Mesodermal cell (in vitro differentiated cells): Measurements from ENCODE around the gene POC1B.

ENCODE experiments used
- H3K27ac ChIP-seq: 2 replicates; pipeline ENCODE4 v1.7.0; 2013; ENCODE audit warnings: mild to moderate bottlenecking, low read depth, low read length, moderate library complexity; ENCODE audit not compliant: severe bottlenecking
- H3K36me3 ChIP-seq: 2 replicates; pipeline ENCODE4 v1.7.1; 2013; ENCODE audit warnings: mild to moderate bottlenecking, low read length, moderate library complexity; ENCODE audit not compliant: control insufficient read depth, insufficient read depth
- H3K4me1 ChIP-seq: one replicate; pipeline ENCODE4 v1.7.1; 2013; ENCODE audit warnings: mild to moderate bottlenecking, low read length; ENCODE audit not compliant: insufficient read depth, control insufficient read depth, poor library complexity, severe bottlenecking
- H3K4me3 ChIP-seq: 2 replicates; pipeline ENCODE4 v1.7.0; 2013; ENCODE audit warnings: low read length, control low read depth, mild to moderate bottlenecking; ENCODE audit not compliant: insufficient read depth, poor library complexity, severe bottlenecking; ENCODE audit errors: extremely low read depth
- H3K9me3 ChIP-seq: 2 replicates; pipeline ENCODE4 v1.7.1; 2013; ENCODE audit warnings: mild to moderate bottlenecking, low read length, moderate library complexity; ENCODE audit not compliant: control insufficient read depth
- WGBS, 2 experiments: methylation state at CpG; one replicate each; pipeline ENCODE4 v1.1.5; 2013; ENCODE audit warnings: missing lambda C conversion rate in 2 of 2; ENCODE audit not compliant: insufficient coverage in 2 of 2; 5-methylcytosine and 5-hydroxymethylcytosine counted together

POC1B gene

DNA sequence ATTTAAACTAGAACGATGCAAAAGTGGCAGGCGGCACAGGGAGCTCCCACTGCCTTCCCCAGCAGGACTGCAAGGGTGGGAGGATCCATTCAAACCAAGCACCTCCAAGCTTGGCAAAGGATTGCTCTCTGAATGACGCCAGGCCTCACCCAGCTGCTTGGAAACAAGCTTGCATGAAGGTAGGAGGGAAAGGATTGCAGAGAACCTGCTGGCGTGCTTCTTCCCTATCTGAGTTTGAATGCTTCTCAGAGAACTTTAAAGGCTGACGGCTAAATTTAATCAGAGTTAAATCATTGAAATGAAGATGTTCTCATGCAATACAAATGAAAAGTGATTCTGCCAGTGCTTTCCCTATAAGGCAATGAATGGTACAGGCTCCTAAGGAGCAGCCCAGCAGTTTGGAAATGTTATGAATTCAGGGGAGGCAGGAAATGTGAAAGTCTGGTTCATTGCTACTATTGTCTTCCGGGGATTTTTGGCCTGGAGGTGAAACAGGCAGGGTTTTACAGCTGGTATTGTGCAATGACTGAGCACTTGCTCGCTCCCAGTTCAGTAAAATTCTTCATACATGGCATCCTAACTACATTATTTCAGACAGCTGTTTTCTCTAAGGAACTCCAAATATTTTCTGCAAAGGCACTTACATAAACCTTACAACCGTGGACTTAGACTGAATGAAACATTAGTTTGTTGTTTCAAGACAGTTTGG, 141.6 kb downstream of the POC1B start:
- 32 to 43% methylated on average over 6 of the region's 8 CpGs for WGBS, 2 experiments
- Histone ChIP-seq H3K36me3 (no peaks in the 10 kb centered on the region), H3K4me3 (no peak overlapping the region), H3K9me3 (no peaks in the 10 kb centered on the region), H3K4me1 (peaks cover 34% of the 10 kb centered on the region), H3K27ac (peak overlapping the region; percentile 52)

- no peaks in the 10 kb centered on the region for H3K9me3 ChIP-seq
- H3K4me1 ChIP-seq = peaks cover 34% of the 10 kb centered on the region
- no peak overlapping the region for H3K4me3 ChIP-seq
- 89 to 90% methylated on average over 2 to 3 of the region's 6 CpGs for WGBS, 2 experiments
- H3K36me3 ChIP-seq = no peaks in the 10 kb centered on the region
- H3K27ac ChIP-seq = peak overlapping the region; percentile 52
Measured at GRCh38 chr12:89383235-89384049, 142.4 kb downstream of the POC1B start.

DNA sequence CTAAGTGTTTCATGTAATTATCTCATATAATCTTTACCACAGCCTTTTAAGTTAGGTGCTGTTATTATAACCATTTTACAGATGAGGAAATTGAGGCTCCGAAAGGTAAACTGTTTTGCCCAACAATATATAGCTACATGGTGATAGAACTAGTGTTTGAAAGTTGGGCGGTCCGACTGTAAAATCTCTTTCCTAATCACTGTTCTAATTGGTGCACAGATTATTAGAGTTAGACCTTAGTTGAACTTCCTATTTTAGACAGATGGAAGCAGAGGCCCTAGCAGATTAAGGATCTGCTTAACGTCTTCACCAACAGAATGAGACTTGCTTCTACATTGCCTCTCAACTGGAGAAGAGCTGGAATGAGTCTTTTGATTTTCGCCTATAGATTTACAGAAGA, 143.5 kb downstream of the POC1B start:
- Histone ChIP-seq H3K9me3 (no peaks in the 10 kb centered on the region), H3K4me3 (no peak overlapping the region), H3K36me3 (no peaks in the 10 kb centered on the region), H3K4me1 (peaks cover 34% of the 10 kb centered on the region), H3K27ac (no peak overlapping the region)
- 95% methylated on average over 3 of the region's 5 CpGs; no CpG with 5 or more reads in 1 of the 2 experiments for WGBS, 2 experiments

GRCh38 chr12:89379839-89380467, 145.9 kb downstream of the POC1B start:
- no peak overlapping the region for H3K27ac ChIP-seq
- H3K36me3 ChIP-seq = no peaks in the 10 kb centered on the region
- 80 to 100% methylated on average over 1 to 3 of the region's 5 CpGs for WGBS, 2 experiments

DNA sequence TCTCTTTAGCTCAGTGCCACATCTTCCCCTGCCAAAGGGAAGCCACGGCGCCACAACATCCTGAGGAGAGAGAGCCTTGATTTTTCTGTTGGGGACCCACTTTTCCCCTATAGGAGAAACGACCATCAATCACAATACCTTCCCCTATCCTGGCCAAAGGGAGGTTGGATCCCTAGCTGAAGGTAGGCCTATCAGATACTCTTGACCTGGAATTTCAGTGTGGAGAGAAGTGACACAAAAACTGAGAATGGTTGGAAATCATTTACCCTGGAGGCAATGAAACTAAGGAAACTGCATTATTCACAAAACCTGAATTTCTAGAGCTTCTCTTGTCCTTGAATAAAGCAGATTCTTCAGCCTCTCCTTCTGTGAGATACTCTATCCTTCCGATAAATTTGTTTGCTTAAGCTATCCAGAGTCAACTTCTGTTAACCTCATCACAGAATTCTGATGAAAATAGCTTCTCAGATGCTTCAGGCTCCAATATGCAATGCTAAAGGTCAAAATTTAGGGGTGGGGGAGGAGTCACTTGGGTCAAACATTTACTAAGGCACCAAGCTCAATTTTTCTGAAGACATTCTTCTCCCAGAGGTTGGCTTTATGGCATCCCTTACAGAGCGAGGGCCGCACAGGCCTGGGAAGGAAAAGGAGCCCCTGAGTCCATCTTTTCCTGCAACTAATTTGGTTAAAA, 146.6 kb downstream of the POC1B start:
- 95 to 100% methylated on average over 2 to 4 of the region's 6 CpGs for WGBS, 2 experiments
- no peak overlapping the region for H3K27ac ChIP-seq
- no peaks in the 10 kb centered on the region for H3K9me3 ChIP-seq

More at GRCh38 chr12:89379839-89380467, 145.9 kb downstream of the POC1B start:
- peaks cover 20% of the 10 kb centered on the region for H3K4me1 ChIP-seq
- no peak overlapping the region for H3K4me3 ChIP-seq
- no peaks in the 10 kb centered on the region for H3K9me3 ChIP-seq

DNA sequence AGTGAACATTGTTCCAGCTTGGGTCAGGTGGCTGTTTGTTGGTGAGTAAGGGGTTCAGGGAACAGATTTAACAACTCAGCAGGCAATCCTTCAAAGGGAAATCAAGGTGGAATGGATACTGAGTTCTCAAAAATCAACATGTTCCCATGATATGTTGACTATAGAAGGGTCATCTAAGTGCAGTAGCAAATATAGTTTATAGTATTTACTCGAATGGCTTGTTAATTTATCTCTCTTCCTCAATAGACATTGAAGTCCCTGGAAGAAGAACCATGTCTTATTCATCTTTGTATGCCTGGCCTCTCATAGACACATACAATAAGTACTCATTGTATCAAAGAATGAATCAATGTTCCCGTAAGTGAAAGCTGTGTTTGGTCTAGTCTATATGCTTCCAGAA, 149.0 kb downstream of the POC1B start:
- H3K9me3 ChIP-seq = no peaks in the 10 kb centered on the region
- peaks cover 25% of the 10 kb centered on the region for H3K4me1 ChIP-seq
- H3K36me3 ChIP-seq = no peaks in the 10 kb centered on the region
- H3K4me3 ChIP-seq = no peak overlapping the region
- H3K27ac ChIP-seq = no peak overlapping the region
- no CpG with 5 or more reads among the region's 2 CpGs for WGBS, 2 experiments

More for the DNA sequence above, 146.6 kb downstream of the POC1B start:
- Histone ChIP-seq H3K36me3 (no peaks in the 10 kb centered on the region), H3K4me1 (peaks cover 17% of the 10 kb centered on the region), H3K4me3 (no peak overlapping the region)

GRCh38 chr12:89376202-89376529, 149.7 kb downstream of the POC1B start:
- peaks cover 31% of the 10 kb centered on the region for H3K4me1 ChIP-seq
- no peaks in the 10 kb centered on the region for H3K36me3 ChIP-seq
- no peak overlapping the region for H3K27ac ChIP-seq
- 100% methylated on average over 1 of the region's 1 CpG; no CpG with 5 or more reads in 1 of the 2 experiments for WGBS, 2 experiments
- no peaks in the 10 kb centered on the region for H3K9me3 ChIP-seq
- H3K4me3 ChIP-seq = no peak overlapping the region

GRCh38 chr12:89373763-89374572, 151.9 kb downstream of the POC1B start:
- Histone ChIP-seq H3K27ac (no peak overlapping the region), H3K36me3 (no peaks in the 10 kb centered on the region), H3K4me3 (no peak overlapping the region), H3K4me1 (peaks cover 49% of the 10 kb centered on the region), H3K9me3 (no peaks in the 10 kb centered on the region)
- 83% methylated on average over 2 of the region's 2 CpGs; no CpG with 5 or more reads in 1 of the 2 experiments for WGBS, 2 experiments

GRCh38 chr12:89372584-89373370, 153.1 kb downstream of the POC1B start:
- H3K4me1 ChIP-seq = peaks cover 49% of the 10 kb centered on the region
- H3K36me3 ChIP-seq = no peaks in the 10 kb centered on the region
- no peaks in the 10 kb centered on the region for H3K9me3 ChIP-seq
- H3K27ac ChIP-seq = no peak overlapping the region
- no peak overlapping the region for H3K4me3 ChIP-seq
- 75 to 80% methylated on average over 4 to 6 of the region's 6 CpGs for WGBS, 2 experiments
